Stimulated activated CD8-positive, alpha-beta memory T cell treated with anti-CD3 and anti-CD28 coated beads, Interleukin-15, amount 100 ng/mL, for 4 hours (primary cell): ENCODE results near the gene SLC22A17.

Experiments used
- DNase-seq, 2 donors: peaks; one replicate each; pipeline ENCODE4 v3.0.0-alpha.2; 2020; ENCODE audit warnings: low read depth in 2 of 2

SLC22A17 gene

GRCh38 chr14:23381871-23382270 lies 29.2 kb upstream of the SLC22A17 start:
- DNase-seq: no peak

- DNase-seq: no peak
These were observed 28.3 kb upstream of the SLC22A17 start for GRCh38 chr14:23380976-23381375.

- no peak for DNase-seq
These were observed 27.7 kb upstream of the SLC22A17 start for GRCh38 chr14:23380197-23380914.

GRCh38 chr14:23379366-23380196 lies 26.9 kb upstream of the SLC22A17 start:
- peak; percentile 12 to 24 for DNase-seq

- no peak for DNase-seq
These were observed 26.0 kb upstream of the SLC22A17 start for GRCh38 chr14:23378612-23379220.

- no peak for DNase-seq
These were observed 25.2 kb upstream of the SLC22A17 start for GRCh38 chr14:23377573-23378563.

- no peak for DNase-seq
These were observed 24.5 kb upstream of the SLC22A17 start for GRCh38 chr14:23377198-23377550.

- no peak for DNase-seq
These were observed 24.0 kb upstream of the SLC22A17 start, which contains the start of gene CMTM5 for GRCh38 chr14:23376482-23377197. TSS of gene CMTM5 (plus strand) at chr14:23377046. CDS start at chr14:23377252, 206 bp downstream.

GRCh38 chr14:23375527-23376251 lies 23.0 kb upstream of the SLC22A17 start:
- no peak for DNase-seq

- no peak for DNase-seq
These were observed 20.4 kb upstream of the SLC22A17 start for GRCh38 chr14:23373041-23373440.

- DNase-seq: no peak
These were observed 19.8 kb upstream of the SLC22A17 start, which contains the start of gene IL25 for GRCh38 chr14:23372509-23372908. TSS of gene IL25 (plus strand) at chr14:23372809.

GRCh38 chr14:23371865-23372264 lies 19.2 kb upstream of the SLC22A17 start:
- DNase-seq: no peak

- DNase-seq: no peak
These were observed 17.5 kb upstream of the SLC22A17 start for GRCh38 chr14:23370221-23370620.

GRCh38 chr14:23366426-23366921 lies 13.8 kb upstream of the SLC22A17 start:
- no peak for DNase-seq

- no peak for DNase-seq
These were observed 13.2 kb upstream of the SLC22A17 start for GRCh38 chr14:23365732-23366425.

- DNase-seq: no peak
These were observed 12.5 kb upstream of the SLC22A17 start, which contains the start of gene EFS for GRCh38 chr14:23365036-23365731. TSS of gene EFS (minus strand) at chr14:23365172. CDS start at chr14:23365025, 147 bp downstream.

GRCh38 chr14:23364164-23365035 lies 11.7 kb upstream of the SLC22A17 start:
- no peak for DNase-seq
